Measurements from ENCODE around the gene ASL.

Gene ASL

GRCh38 chr7:66078067-66078466, 2.4 kb downstream of the ASL start:
- H3K79me2 ChIP-seq (ENCODE audit: low read length), result peaks cover 18% of the 10 kb centered on the region

GRCh38 chr7:66082083-66082482, 6.5 kb downstream of the ASL start:
- Histone ChIP-seq H3K9me2 (replicated peaks; ENCODE audit: insufficient read depth, low read length) (no peaks in the 10 kb centered on the region), H3K27me3 (replicated peaks; ENCODE audit: insufficient read depth, low read length) (no peaks in the 10 kb centered on the region), H3K27ac (ENCODE audit: low read length) (no peak overlapping the region), H2AFZ (ENCODE audit: low read length) (no peak overlapping the region), H3K79me2 (ENCODE audit: low read length) (peaks cover 6% of the 10 kb centered on the region), H3F3A (ENCODE audit: insufficient read depth, low read length) (no peaks in the 10 kb centered on the region), H3K4me2 (ENCODE audit: low read depth, low read length) (no peak overlapping the region), H3K36me3 (replicated peaks; ENCODE audit: insufficient read depth, low read length) (no peaks in the 10 kb centered on the region), H4K20me1 (ENCODE audit: insufficient read depth, low read length) (no peaks in the 10 kb centered on the region), H3K4me1 (ENCODE audit: low read length) (no peaks in the 10 kb centered on the region), H3K4me3 (ENCODE audit: low read length) (no peak overlapping the region), H3K9ac (ENCODE audit: low read length) (no peak overlapping the region), H3K9me3 (replicated peaks; ENCODE audit: insufficient read depth, low read length) (no peaks in the 10 kb centered on the region)
- no peak for DNase-seq
- TF ChIP-seq EZH2phosphoT487 (IDR thresholded peaks at IDR 0.05; ENCODE audit: low read length), result no peak
- TF ChIP-seq EZH2 (optimal IDR thresholded peaks at IDR 0.05; ENCODE audit: low read depth, low read length), result no peak
- TF ChIP-seq, protein P1, sequence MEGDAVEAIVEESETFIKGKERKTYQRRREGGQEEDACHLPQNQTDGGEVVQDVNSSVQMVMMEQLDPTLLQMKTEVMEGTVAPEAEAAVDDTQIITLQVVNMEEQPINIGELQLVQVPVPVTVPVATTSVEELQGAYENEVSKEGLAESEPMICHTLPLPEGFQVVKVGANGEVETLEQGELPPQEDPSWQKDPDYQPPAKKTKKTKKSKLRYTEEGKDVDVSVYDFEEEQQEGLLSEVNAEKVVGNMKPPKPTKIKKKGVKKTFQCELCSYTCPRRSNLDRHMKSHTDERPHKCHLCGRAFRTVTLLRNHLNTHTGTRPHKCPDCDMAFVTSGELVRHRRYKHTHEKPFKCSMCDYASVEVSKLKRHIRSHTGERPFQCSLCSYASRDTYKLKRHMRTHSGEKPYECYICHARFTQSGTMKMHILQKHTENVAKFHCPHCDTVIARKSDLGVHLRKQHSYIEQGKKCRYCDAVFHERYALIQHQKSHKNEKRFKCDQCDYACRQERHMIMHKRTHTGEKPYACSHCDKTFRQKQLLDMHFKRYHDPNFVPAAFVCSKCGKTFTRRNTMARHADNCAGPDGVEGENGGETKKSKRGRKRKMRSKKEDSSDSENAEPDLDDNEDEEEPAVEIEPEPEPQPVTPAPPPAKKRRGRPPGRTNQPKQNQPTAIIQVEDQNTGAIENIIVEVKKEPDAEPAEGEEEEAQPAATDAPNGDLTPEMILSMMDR (IDR thresholded peaks at IDR 0.05; ENCODE audit: low read length), result no peak

More at GRCh38 chr7:66078067-66078466, 2.4 kb downstream of the ASL start:
- H3F3A ChIP-seq (ENCODE audit: insufficient read depth, low read length), result no peaks in the 10 kb centered on the region
- H3K27me3 ChIP-seq (replicated peaks; ENCODE audit: insufficient read depth, low read length), result no peaks in the 10 kb centered on the region
- no peak overlapping the region for H2AFZ ChIP-seq (ENCODE audit: low read length)
- DNase-seq, result no peak
- 0 out of 2 replicates have a peak, but pooled peaks cover 4% of the 10 kb centered on the region for H3K4me1 ChIP-seq (ENCODE audit: low read length)
- H3K27ac ChIP-seq (ENCODE audit: low read length), result no peak overlapping the region
- H3K9me3 ChIP-seq (replicated peaks; ENCODE audit: insufficient read depth, low read length), result no peaks in the 10 kb centered on the region
- no peak overlapping the region for H3K4me3 ChIP-seq (ENCODE audit: low read length)
- no peak overlapping the region for H3K9ac ChIP-seq (ENCODE audit: low read length)
- H4K20me1 ChIP-seq (ENCODE audit: insufficient read depth, low read length), result no peaks in the 10 kb centered on the region
- H3K36me3 ChIP-seq (replicated peaks; ENCODE audit: insufficient read depth, low read length), result no peaks in the 10 kb centered on the region
- no peak overlapping the region for H3K4me2 ChIP-seq (ENCODE audit: low read depth, low read length)
- TF ChIP-seq, protein P1 (IDR thresholded peaks at IDR 0.05; ENCODE audit: low read length), result no peak
- H3K9me2 ChIP-seq (replicated peaks; ENCODE audit: insufficient read depth, low read length), result no peaks in the 10 kb centered on the region

GRCh38 chr7:66082886-66083415, 7.3 kb downstream of the ASL start:
- H3K9ac ChIP-seq (ENCODE audit: low read length), result no peak overlapping the region
- no peaks in the 10 kb centered on the region for H3K4me1 ChIP-seq (ENCODE audit: low read length)
- no peaks in the 10 kb centered on the region for H3K36me3 ChIP-seq (replicated peaks; ENCODE audit: insufficient read depth, low read length)
- no peak for TF ChIP-seq EZH2phosphoT487 (IDR thresholded peaks at IDR 0.05; ENCODE audit: low read length)
- TF ChIP-seq, protein P1 (IDR thresholded peaks at IDR 0.05; ENCODE audit: low read length), result no peak
- TF ChIP-seq EZH2 (optimal IDR thresholded peaks at IDR 0.05; ENCODE audit: low read depth, low read length), result no peak
- H3K9me2 ChIP-seq (replicated peaks; ENCODE audit: insufficient read depth, low read length), result no peaks in the 10 kb centered on the region
- H3F3A ChIP-seq (ENCODE audit: insufficient read depth, low read length), result no peaks in the 10 kb centered on the region
- no peak overlapping the region for H2AFZ ChIP-seq (ENCODE audit: low read length)
- 0 out of 2 replicates have a peak, but pooled peaks cover under 1% of the 10 kb centered on the region for H3K79me2 ChIP-seq (ENCODE audit: low read length)
- DNase-seq, result no peak
- no peak overlapping the region for H3K27ac ChIP-seq (ENCODE audit: low read length)
- H3K9me3 ChIP-seq (replicated peaks; ENCODE audit: insufficient read depth, low read length), result no peaks in the 10 kb centered on the region
- H3K4me2 ChIP-seq (ENCODE audit: low read depth, low read length), result no peak overlapping the region
- no peak overlapping the region for H3K4me3 ChIP-seq (ENCODE audit: low read length)
- no peaks in the 10 kb centered on the region for H4K20me1 ChIP-seq (ENCODE audit: insufficient read depth, low read length)
- H3K27me3 ChIP-seq (replicated peaks; ENCODE audit: insufficient read depth, low read length), result no peaks in the 10 kb centered on the region
